IMR-90 (cell line): ENCODE results near the gene LYRM2. TPM values are rescaled to one million over a fixed set of nuclear protein-coding genes. Genes with fewer than 3 reads are reported as not detected.

Experiments
- ATAC-seq: fragments of 200-7000 bp; cut with Tn5 transposase; 2 replicates; pipeline ENCODE4 v1.9.1; 2020; ENCODE audit warnings: low read depth, mild to moderate bottlenecking, moderate library complexity
- BruUV-seq: library from RNA; stranded (reverse); fragments of 400-500 nt; replicated peaks from 2 replicates; lab custom pipeline; 2021; lab: Mats Ljungman, UMichigan
- CTCF ChIA-PET: fragments of 300-600 bp; formaldehyde crosslinking; extraction: SDS; loops from one replicate; lab custom pipeline; 2021; ENCODE audit warnings: antibody characterized with exemption; lab: Yijun Ruan, JAX
- POLR2A ChIA-PET: fragments of 300-600 bp; sonication (Branson Sonifier 250); formaldehyde crosslinking; loops from one replicate; lab custom pipeline; 2022; ENCODE audit warnings: antibody characterized with exemption; ENCODE audit not compliant: unreplicated experiment; lab: Charles Lee
- DNase-seq: peaks from one replicate; pipeline ENCODE4 v3.0.0; 2013
- H2AFZ ChIP-seq: replicated peaks from 2 replicates; pipeline ENCODE3; 2013; ENCODE audit warnings: low read length, mild to moderate bottlenecking; ENCODE audit not compliant: poor library complexity
- H2AK5ac ChIP-seq: 2 replicates; pipeline ENCODE4 v1.6.1; 2013; ENCODE audit warnings: low read depth, low read length, inconsistent platforms
- H2AK9ac ChIP-seq: replicated peaks from 2 replicates; pipeline ENCODE3; 2013; ENCODE audit warnings: mild to moderate bottlenecking, low read depth, low read length, moderate library complexity; ENCODE audit not compliant: poor library complexity
- H2BK120ac ChIP-seq: 2 replicates; pipeline ENCODE4 v1.6.1; 2013; ENCODE audit warnings: low read depth, low read length, inconsistent platforms
- H2BK15ac ChIP-seq: 3 replicates; pipeline ENCODE4 v1.6.1; 2013; ENCODE audit warnings: low read depth, low read length, inconsistent platforms
- H2BK20ac ChIP-seq: 2 replicates; pipeline ENCODE4 v1.6.1; 2013; ENCODE audit warnings: low read depth, mild to moderate bottlenecking, inconsistent platforms, low read length, moderate library complexity
- H2BK5ac ChIP-seq: 2 replicates; pipeline ENCODE4 v1.6.1; 2013; ENCODE audit warnings: mild to moderate bottlenecking, low read depth, low read length, inconsistent platforms; ENCODE audit not compliant: poor library complexity, severe bottlenecking
- H3K14ac ChIP-seq: replicated peaks from 2 replicates; pipeline ENCODE4 v1.6.1; 2013; ENCODE audit warnings: low read depth, low read length, inconsistent platforms
- H3K18ac ChIP-seq: 2 replicates; pipeline ENCODE4 v1.6.1; 2013; ENCODE audit warnings: low read depth, low read length, control low read depth
- H3K23ac ChIP-seq: 2 replicates; pipeline ENCODE4 v1.6.1; 2013; ENCODE audit warnings: low read depth, low read length, inconsistent platforms
- H3K27ac ChIP-seq: 2 replicates; pipeline ENCODE4 v1.5.1; 2013; ENCODE audit warnings: mild to moderate bottlenecking, control low read depth, low read length; ENCODE audit not compliant: insufficient read depth
- H3K27me3 ChIP-seq: 2 replicates; pipeline ENCODE4 v1.6.1; 2013; ENCODE audit warnings: low read length; ENCODE audit not compliant: control insufficient read depth, insufficient read depth
- H3K36me3 ChIP-seq: 2 replicates; pipeline ENCODE4 v1.6.1; 2013; ENCODE audit warnings: low read length, mixed read lengths; ENCODE audit not compliant: control insufficient read depth, insufficient read depth
- H3K4ac ChIP-seq: 2 replicates; pipeline ENCODE4 v1.6.1; 2013; ENCODE audit warnings: low read depth, low read length, inconsistent platforms
- H3K4me1 ChIP-seq: 2 replicates; pipeline ENCODE4 v1.6.1; 2013; ENCODE audit warnings: low read length, mixed read lengths; ENCODE audit not compliant: control insufficient read depth, insufficient read depth
- H3K4me2 ChIP-seq: 2 replicates; pipeline ENCODE4 v1.6.1; 2013; ENCODE audit warnings: low read depth, mild to moderate bottlenecking, control low read depth, low read length, moderate library complexity
- H3K4me3 ChIP-seq: 2 replicates; pipeline ENCODE4 v1.5.1; 2013; ENCODE audit warnings: low read depth, mild to moderate bottlenecking, control low read depth, low read length, moderate library complexity; ENCODE audit not compliant: insufficient read depth
- H3K56ac ChIP-seq: 2 replicates; pipeline ENCODE4 v1.6.1; 2013; ENCODE audit warnings: low read length, inconsistent platforms; ENCODE audit not compliant: insufficient read depth; ENCODE audit errors: extremely low read depth
- H3K79me1 ChIP-seq, 2 experiments: 2 replicates each; pipeline ENCODE4 v1.6.1; 2013; ENCODE audit warnings: low read length in 2 of 2, inconsistent platforms in 1 of 2, low read depth in 1 of 2
- H3K9ac ChIP-seq: 2 replicates; pipeline ENCODE4 v1.6.1; 2013; ENCODE audit warnings: low read depth, low read length, control low read depth
- H3K9me1 ChIP-seq: 2 replicates; pipeline ENCODE4 v1.6.1; 2013; ENCODE audit warnings: low read length, inconsistent platforms; ENCODE audit not compliant: insufficient read depth
- H3K9me3 ChIP-seq: 2 replicates; pipeline ENCODE4 v1.6.1; 2013; ENCODE audit warnings: low read length; ENCODE audit not compliant: control insufficient read depth, insufficient read depth
- H4K20me1 ChIP-seq: 2 replicates; pipeline ENCODE4 v1.6.1; 2013; ENCODE audit warnings: low read length, inconsistent platforms; ENCODE audit not compliant: insufficient read depth
- H4K5ac ChIP-seq: 2 replicates; pipeline ENCODE4 v1.6.1; 2013; ENCODE audit warnings: mild to moderate bottlenecking, low read depth, low read length, control low read depth
- H4K8ac ChIP-seq, 2 experiments: 2 replicates each; pipeline ENCODE4 v1.6.1; 2013; ENCODE audit warnings: low read depth in 2 of 2, low read length in 2 of 2, control low read depth in 1 of 2, inconsistent platforms in 1 of 2
- H4K91ac ChIP-seq: 2 replicates; pipeline ENCODE4 v1.6.1; 2013; ENCODE audit warnings: low read depth, low read length, inconsistent platforms; ENCODE audit not compliant: insufficient read depth
- FOS ChIP-seq: fragments of 150-350 bp; IDR thresholded peaks from 2 replicates; pipeline ENCODE4 v1.6.1; 2016; ENCODE audit warnings: low read depth, low read length
- MAFK ChIP-seq: IDR thresholded peaks from 2 replicates; pipeline ENCODE4 v1.6.1; 2012; ENCODE audit warnings: low read depth, low read length, improper control_type of control experiment
- MXI1 ChIP-seq: IDR thresholded peaks from 2 replicates; pipeline ENCODE4 v1.6.1; 2012; ENCODE audit warnings: low read depth, mild to moderate bottlenecking, low read length, moderate library complexity, borderline replicate concordance
- NFE2L2 ChIP-seq: fragments of 150-350 bp; IDR thresholded peaks from 2 replicates; pipeline ENCODE4 v1.6.1; 2016; ENCODE audit warnings: low read depth, mild to moderate bottlenecking, low read length
- RAD21 ChIP-seq: IDR thresholded peaks from 2 replicates; pipeline ENCODE4 v1.6.1; 2012; ENCODE audit warnings: low read length, improper control_type of control experiment
- RFX5 ChIP-seq: IDR thresholded peaks from 2 replicates; pipeline ENCODE4 v1.8.0; 2012; ENCODE audit warnings: low read depth, mild to moderate bottlenecking, low read length, moderate library complexity
- WGBS, 2 experiments: methylation state at CpG; one replicate each; pipeline versions ENCODE4 v1.1.5 to v1.1.7; 2013; ENCODE audit warnings: missing lambda C conversion rate in 2 of 2; ENCODE audit not compliant: insufficient read length in 1 of 2; ENCODE audit errors: extremely low coverage in 2 of 2; 5-methylcytosine and 5-hydroxymethylcytosine counted together
- dilution Hi-C: fragments of 300-500 bp; cut with HindIII; formaldehyde crosslinking; loops from one replicate; pipeline ENCODE4 v1.14.3; 2018; ENCODE audit warnings: low sequenced_read_pairs; ENCODE audit not compliant: unreplicated experiment
- in situ Hi-C: fragments of 300-500 bp; cut with MboI; formaldehyde crosslinking; loops from 3 replicates; pipeline ENCODE4 v1.14.3; 2019; ENCODE audit warnings: low sequenced_read_pairs, inconsistent platforms, mixed read lengths
- intact Hi-C: fragments of 100-400 bp; cut with micrococcal nuclease; formaldehyde crosslinking; loops from 2 replicates; pipeline ENCODE4 v1.10.0; 2022
- polyA plus RNA-seq, 3 experiments: library from polyadenylated mRNA; depleted of rRNA; stranded (reverse); fragments of >200 nt; gene quantifications; 2 replicates each; pipeline ENCODE4 v1.2.3, GENCODE V29; 2012; ENCODE audit warnings: low replicate concordance in 1 of 3
- total RNA-seq: library from RNA; depleted of rRNA; stranded (reverse); fragments of >200 nt; gene quantifications from 2 replicates; pipeline ENCODE4 v1.2.3, GENCODE V29; 2012
- TF ChIP-seq, protein P1 (sequence below): conservative IDR thresholded peaks from 2 replicates; pipeline ENCODE4 v1.5.1; 2012; ENCODE audit warnings: mild to moderate bottlenecking, low read depth, low read length, improper control_type of control experiment
- TF ChIP-seq, protein P2 (sequence below): fragments of 150-350 bp; IDR thresholded peaks from 2 replicates; pipeline ENCODE4 v1.6.1; 2016; ENCODE audit warnings: low read depth, mild to moderate bottlenecking, low read length, moderate library complexity, borderline replicate concordance
- TF ChIP-seq, protein P3 (sequence below): fragments of 150-350 bp; IDR thresholded peaks from 2 replicates; pipeline ENCODE4 v1.6.1; 2017; ENCODE audit warnings: mild to moderate bottlenecking, antibody characterized with exemption, low read length, low read depth

Gene LYRM2
- total and polyA plus RNA-seq, 2 of the 4 experiments (the other 2 are of a cell fraction), result 14.0 to 24.0 TPM

DNA sequence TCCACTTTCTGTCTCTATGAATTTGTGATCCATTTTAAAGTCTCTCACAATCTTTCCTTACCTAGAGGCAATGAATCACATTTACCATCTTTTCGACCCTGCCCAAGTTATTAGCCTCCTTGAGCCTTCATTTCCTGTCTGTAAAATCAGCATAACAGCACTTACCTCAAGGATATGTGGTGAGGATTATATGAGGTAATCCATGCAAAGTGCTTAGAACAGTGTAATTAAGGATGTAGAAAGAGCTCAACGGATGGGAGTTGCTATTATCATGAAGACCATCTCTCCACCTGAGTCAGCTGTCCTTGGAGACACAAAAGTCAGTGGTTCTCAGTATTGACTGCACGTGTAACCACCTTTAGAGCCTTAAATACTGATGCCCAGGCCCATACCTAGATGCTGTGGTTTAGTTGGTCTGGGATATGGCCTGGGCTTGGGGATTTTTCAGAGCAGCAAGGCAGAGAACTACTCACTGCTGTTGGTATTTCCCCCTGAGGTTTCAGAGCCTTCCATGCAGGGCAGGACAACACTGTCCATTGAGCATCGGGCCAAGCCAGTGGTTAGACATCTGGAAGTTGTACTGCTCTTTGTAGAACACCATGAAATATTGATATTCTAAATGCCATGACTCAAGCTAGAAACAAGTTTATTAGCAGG lies 55.8 kb downstream of the LYRM2 start:
- no peaks in the 10 kb centered on the region for H3K36me3 ChIP-seq
- no peaks in the 10 kb centered on the region for H3K4me1 ChIP-seq
- no peaks in the 10 kb centered on the region for H4K20me1 ChIP-seq
- H2AK9ac ChIP-seq, result no peak overlapping the region
- no peaks in the 10 kb centered on the region for H3K9me1 ChIP-seq
- H2BK5ac ChIP-seq, result no peak overlapping the region
- no peak overlapping the region for H2AFZ ChIP-seq
- no peak overlapping the region for H3K4me2 ChIP-seq
- peaks cover 3% of the 10 kb centered on the region; the same call in 1 of the 2 replicates for H3K27me3 ChIP-seq
- H2AK5ac ChIP-seq, result no peak overlapping the region
- no peak overlapping the region for H4K91ac ChIP-seq
- ChIA-PET POLR2A (no interaction called here), CTCF (no interaction called here)
- H3K23ac ChIP-seq, result no peak overlapping the region
- H2BK120ac ChIP-seq, result no peak overlapping the region
- intact Hi-C loops, result no loop called here
- H4K8ac ChIP-seq, result no peak overlapping the region
- no CpG with 5 or more reads among the region's 4 CpGs for WGBS, 2 experiments
- dilution Hi-C loops, result no loop called here
- no peaks in the 10 kb centered on the region for H3K79me1 ChIP-seq
- no peak overlapping the region for H3K9ac ChIP-seq
- no peak overlapping the region for H2BK15ac ChIP-seq
- H3K56ac ChIP-seq, result no peak overlapping the region
- DNase-seq (no peak), ATAC-seq (no peak)
- H3K9me3 ChIP-seq, result no peaks in the 10 kb centered on the region
- no peak overlapping the region for H4K5ac ChIP-seq
- H3K4me3 ChIP-seq, result no peak overlapping the region
- in situ Hi-C loops, result no loop called here
- H2BK20ac ChIP-seq, result no peak overlapping the region
- BruUV-seq, result no TSS peak
- H3K27ac ChIP-seq, result no peak overlapping the region
- no peak overlapping the region for H3K18ac ChIP-seq
- H3K14ac ChIP-seq, result no peak overlapping the region
- H3K4ac ChIP-seq, result no peak overlapping the region
- TF ChIP-seq RFX5 (no peak), FOS (no peak), MAFK (no peak), RAD21 (no peak), MXI1 (no peak), NFE2L2 (no peak)
- TF ChIP-seq, protein P1, sequence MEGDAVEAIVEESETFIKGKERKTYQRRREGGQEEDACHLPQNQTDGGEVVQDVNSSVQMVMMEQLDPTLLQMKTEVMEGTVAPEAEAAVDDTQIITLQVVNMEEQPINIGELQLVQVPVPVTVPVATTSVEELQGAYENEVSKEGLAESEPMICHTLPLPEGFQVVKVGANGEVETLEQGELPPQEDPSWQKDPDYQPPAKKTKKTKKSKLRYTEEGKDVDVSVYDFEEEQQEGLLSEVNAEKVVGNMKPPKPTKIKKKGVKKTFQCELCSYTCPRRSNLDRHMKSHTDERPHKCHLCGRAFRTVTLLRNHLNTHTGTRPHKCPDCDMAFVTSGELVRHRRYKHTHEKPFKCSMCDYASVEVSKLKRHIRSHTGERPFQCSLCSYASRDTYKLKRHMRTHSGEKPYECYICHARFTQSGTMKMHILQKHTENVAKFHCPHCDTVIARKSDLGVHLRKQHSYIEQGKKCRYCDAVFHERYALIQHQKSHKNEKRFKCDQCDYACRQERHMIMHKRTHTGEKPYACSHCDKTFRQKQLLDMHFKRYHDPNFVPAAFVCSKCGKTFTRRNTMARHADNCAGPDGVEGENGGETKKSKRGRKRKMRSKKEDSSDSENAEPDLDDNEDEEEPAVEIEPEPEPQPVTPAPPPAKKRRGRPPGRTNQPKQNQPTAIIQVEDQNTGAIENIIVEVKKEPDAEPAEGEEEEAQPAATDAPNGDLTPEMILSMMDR, result no peak
- TF ChIP-seq, protein P2, sequence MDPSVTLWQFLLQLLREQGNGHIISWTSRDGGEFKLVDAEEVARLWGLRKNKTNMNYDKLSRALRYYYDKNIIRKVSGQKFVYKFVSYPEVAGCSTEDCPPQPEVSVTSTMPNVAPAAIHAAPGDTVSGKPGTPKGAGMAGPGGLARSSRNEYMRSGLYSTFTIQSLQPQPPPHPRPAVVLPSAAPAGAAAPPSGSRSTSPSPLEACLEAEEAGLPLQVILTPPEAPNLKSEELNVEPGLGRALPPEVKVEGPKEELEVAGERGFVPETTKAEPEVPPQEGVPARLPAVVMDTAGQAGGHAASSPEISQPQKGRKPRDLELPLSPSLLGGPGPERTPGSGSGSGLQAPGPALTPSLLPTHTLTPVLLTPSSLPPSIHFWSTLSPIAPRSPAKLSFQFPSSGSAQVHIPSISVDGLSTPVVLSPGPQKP, result no peak
- TF ChIP-seq, protein P3, sequence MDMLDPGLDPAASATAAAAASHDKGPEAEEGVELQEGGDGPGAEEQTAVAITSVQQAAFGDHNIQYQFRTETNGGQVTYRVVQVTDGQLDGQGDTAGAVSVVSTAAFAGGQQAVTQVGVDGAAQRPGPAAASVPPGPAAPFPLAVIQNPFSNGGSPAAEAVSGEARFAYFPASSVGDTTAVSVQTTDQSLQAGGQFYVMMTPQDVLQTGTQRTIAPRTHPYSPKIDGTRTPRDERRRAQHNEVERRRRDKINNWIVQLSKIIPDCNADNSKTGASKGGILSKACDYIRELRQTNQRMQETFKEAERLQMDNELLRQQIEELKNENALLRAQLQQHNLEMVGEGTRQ, result no peak
